Loucy (cell line): ENCODE data around the gene NBAS.

Experiments
- CTCF ChIP-seq: fragments of 200-600 bp; sonication (generic); conservative IDR thresholded peaks from 2 replicates; pipeline ENCODE4 v1.5.1; 2014; ENCODE audit warnings: mild to moderate bottlenecking, antibody characterized with exemption, low read length
- EZH2phosphoT487 ChIP-seq: fragments of 200-600 bp; IDR thresholded peaks from 2 replicates; pipeline ENCODE4 v1.6.1; 2018; ENCODE audit warnings: antibody characterized with exemption, mild to moderate bottlenecking, moderate library complexity, borderline replicate concordance

- TF ChIP-seq CTCF = no peak
- TF ChIP-seq EZH2phosphoT487 = no peak
These were observed 391.6 kb downstream of the NBAS start for GRCh38 chr2:15169326-15170069.
